GM23248 (cell line): Measurements from ENCODE around the gene CCS.

Experiments used
- EZH2 ChIP-seq: fragments of 200-600 bp; sonication (generic); IDR thresholded peaks from 2 replicates; pipeline ENCODE4 v1.6.1; 2018; ENCODE audit warnings: antibody characterized with exemption, mild to moderate bottlenecking; ENCODE audit not compliant: insufficient read depth, poor library complexity, severe bottlenecking
- EZH2phosphoT487 ChIP-seq: fragments of 200-600 bp; sonication (generic); IDR thresholded peaks from 2 replicates; pipeline ENCODE4 v1.6.1; 2018; ENCODE audit warnings: antibody characterized with exemption, moderate library complexity, mild to moderate bottlenecking, low read depth; ENCODE audit not compliant: insufficient read depth

GRCh38 chr11:66564538-66564937 is 28.4 kb upstream of the CCS start:
- no peak for TF ChIP-seq EZH2
- no peak for TF ChIP-seq EZH2phosphoT487
